NCI-H510A (cell line): ENCODE measurements around the gene P2RY13.

ENCODE experiments used
- DNase-seq: peaks from one replicate; lab custom pipeline; 2025; lab: John Stamatoyannopoulos, UW

The P2RY13 gene

DNA sequence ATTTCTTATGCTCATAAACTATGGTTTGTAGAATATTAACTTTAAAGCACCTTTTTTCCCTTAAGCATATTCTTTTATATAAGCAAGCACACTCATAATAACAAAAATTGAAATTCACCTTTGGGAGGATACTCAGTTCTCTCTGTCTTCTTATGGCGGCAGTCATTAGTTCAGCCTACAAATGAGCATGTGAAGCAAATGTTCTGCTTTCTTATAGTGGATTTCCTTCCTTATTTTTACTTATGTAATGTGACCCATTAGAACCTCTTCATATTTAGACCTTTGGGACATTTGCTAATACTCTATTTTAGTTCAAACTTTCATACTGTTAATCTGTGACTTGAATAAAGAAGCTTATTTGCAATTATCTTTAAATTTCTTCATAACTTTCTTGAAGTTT, at the start of gene P2RY13:
Gene P2RY13, minus strand, starts transcription at position 187 of the 400 bp plus-strand sequence. Its CDS starts 21 bp downstream, at position 166.
- DNase-seq = no peak

DNA sequence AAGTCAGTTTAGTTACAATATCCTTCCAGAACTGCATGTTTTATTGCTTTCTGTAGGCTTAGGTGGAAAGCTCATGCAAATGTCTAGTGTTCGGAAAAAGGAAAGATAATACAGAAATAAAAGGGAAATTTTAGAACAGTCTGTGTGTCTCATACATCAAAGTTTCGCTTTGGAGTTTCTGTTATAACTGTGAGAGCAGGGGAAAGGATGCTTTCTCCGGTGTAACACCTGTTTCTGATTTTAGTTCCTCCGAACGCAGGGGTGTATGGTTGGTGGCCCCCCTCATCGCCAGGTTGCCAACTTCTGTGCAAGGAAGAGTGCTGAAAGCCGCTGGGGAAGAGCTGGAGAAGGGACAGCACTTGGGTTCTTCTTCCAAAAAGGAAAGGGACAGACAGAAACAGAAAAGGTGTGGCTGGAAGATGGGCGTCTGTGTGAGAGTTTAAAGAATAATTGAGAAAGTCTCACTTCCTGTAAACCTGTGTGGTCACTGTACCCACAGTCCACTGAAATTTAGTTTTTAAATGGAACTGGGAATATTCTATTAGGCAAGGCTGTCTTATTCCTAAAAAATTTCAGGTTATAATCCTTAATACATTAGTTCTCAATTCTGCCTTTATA, 48.5 kb upstream of the P2RY13 start:
- DNase-seq = no peak

- no peak for DNase-seq
Measured at GRCh38 chr3:151372063-151372820, 42.9 kb upstream of the P2RY13 start.

DNA sequence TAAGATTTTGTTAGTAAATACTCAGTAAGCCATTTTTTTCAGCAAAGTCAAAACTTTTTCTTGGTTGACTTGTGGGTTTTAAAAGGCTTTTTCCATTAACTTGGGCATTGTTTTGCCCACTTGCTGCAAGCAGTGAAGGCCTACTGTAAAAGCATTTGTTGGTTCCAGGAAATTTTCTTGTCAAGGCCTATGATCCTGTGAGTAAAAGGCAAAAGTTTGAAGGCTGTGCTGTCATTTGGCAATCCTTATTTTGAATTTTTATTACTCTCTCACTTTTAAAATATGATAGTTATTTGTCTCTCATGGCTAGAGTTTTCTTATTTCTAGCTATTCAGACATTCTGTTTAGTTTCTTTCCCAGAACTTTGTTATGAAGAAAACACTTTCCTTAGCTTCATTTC, 42.2 kb upstream of the P2RY13 start:
- DNase-seq = no peak

DNA sequence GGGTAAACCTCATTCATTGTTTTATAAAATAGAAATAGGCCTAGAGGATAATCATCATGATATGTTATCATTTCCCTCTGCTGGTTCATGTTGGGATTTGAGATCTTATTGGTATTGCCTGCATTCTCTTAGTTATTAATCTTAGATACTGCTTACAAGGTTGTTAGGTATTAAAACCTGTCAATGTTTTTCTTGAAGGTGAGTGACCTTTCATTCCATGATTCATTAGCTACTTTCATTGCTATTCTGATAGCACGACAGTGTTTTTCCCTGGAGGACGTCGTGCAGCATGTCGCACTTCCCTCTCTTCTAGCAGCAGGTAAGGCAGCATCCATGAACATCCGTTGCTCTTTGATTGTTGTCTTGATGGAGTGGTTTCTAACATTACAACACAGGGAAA, 38.1 kb upstream of the P2RY13 start:
- DNase-seq = no peak

- no peak for DNase-seq
Measured at GRCh38 chr3:151366993-151367392, 37.6 kb upstream of the P2RY13 start.

DNA sequence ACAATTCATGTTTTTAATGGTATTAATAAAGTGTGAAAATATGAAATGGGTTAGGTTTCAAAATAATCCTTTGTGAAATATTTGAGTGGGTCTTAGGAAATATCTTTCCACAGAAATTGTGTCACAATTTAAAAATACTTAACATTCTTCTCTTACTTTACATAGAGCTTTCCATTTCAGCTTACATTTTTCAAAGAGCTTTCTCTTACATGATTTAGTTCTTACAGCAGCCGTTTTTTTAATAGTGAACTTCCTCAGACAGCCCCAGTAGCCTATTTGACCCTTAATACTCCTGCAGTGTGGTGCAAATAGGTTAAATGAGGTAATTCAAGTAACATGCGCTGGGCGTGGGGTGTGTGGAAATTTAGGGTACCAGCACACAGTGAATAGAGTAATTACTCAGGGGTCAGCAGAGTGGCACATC, 33.4 kb upstream of the P2RY13 start:
- no peak for DNase-seq

DNA sequence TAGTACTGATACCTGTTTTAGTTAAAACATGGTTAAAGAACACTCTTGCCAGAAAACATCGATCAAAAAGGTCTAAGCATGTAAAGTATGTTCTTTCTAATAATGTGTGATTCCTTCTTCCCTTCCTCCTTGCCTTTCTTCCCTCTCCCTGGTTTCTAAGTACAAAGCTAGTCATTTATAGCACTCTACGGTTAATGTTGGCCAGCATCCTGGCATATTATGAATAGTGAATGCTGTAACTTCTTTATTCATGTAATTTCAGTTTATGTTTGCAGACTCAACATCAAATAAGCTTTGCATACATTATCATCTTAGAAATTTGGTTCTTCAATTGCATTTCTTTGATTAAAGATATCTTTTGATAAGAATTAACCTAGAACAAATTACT, 28.1 kb upstream of the P2RY13 start:
- DNase-seq = no peak

DNA sequence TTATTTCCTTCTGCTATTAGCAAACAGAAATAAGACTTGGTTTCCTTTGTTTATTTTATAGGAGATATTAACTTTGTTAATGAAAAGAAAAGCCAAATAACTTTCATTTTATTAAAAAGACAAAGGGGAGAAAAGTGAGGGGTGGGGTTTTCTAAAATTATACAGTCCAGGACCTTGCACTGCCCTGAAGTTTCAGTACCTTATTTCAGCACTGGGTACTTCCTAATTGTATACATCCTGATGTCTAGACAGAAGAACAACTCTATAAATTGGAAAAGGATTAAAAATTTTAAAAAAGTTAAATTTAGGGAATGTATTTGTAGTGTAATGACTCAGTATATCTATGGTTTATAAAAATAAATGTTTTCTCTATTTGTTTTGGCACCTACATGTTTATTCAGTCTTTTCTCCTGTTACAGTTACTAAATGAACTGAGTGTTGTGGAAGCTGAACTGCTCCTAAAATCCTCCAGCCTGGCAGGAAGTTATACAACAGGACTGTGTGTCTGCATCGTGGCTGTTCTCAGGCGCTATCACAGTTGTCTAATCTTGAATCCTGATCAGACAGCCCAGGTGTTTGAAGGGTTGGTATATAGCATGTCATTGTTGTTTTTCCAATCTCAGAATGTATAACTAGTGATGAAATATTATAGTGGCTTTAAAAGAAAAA, 27.6 kb upstream of the P2RY13 start:
- no peak for DNase-seq

GRCh38 chr3:151351648-151352047, 22.3 kb upstream of the P2RY13 start:
- no peak for DNase-seq

DNA sequence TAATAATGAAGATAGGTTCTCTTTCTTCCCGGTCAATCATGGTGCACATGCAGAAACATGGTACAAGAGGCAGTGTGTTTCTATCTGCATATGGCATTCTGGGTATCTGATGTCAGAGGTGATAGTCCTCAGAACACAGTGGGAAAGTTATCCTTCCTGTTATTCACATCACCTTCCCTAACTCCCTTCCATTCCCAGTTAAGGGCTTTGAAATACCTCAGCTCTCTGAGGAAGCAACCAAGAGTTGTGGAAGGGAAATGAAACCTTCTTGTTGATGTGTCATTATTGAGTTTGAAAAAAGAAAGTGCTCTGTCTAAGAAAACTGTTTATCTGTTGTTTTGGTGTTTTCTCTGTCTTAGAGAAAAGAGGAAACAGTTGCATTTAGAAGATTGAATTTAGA, 21.9 kb upstream of the P2RY13 start:
- no peak for DNase-seq

DNA sequence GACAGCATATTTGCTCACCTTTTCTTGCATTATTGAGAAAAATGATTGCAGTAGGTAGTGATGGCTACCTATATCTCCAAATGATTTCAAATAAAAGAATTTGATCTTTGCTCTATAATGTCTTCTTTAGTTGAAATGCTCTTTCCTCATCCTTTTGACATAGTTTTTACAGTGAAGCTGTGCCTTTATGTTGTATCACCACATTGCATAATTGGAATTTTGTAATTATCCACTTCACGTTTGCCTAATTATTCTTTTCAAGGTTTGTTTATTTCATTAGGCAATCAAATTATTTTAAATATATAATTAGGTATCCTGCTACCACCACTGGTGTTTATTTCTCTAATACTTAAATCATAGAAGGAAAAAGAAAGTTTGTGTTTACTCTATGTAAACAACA, 21.3 kb upstream of the P2RY13 start:
- DNase-seq = no peak

DNA sequence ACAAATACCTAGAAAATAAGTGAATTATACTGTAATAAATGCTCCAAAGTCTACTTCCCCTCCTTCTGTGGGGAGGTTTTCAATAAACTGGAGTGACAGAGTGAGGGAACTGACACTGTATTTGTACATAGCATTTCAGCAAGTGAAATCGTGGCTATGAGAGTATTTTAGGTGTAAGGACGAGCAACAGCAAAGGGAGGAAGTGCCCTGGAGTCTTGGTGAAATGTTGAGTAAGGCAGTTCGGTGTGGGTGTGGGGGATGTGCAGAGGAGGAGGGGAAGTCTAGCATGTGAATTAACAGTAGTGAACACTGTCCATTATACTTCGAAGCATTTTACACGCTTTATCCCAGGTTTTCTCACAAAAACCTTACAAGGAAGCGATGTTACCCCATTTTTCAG, 18.1 kb upstream of the P2RY13 start:
- no peak for DNase-seq

GRCh38 chr3:151346292-151346691, 16.9 kb upstream of the P2RY13 start:
- DNase-seq = no peak

DNA sequence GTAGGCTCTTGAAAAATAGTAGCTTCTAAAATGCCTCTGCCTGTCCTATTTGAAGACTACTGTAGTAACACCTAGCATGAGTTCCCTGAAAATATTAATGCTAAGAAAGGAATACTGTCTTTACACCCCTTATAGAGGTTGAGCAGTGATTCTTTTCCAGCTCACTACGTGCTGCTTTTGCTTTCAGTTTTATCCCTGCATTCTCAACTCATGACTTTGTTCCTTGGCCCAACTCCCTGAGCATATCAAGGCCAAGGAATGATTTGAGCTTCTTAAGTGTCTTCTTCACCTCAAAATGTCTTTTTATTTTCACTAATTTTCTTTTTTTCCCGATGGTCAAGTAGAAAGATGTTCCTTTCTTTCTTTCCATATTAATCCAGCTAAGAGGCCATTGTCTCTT, 16.5 kb upstream of the P2RY13 start:
- no peak for DNase-seq

- no peak for DNase-seq
Measured at GRCh38 chr3:151331696-151332095, 2.3 kb upstream of the P2RY13 start.

GRCh38 chr3:151330899-151331298, 1.6 kb upstream of the P2RY13 start:
- no peak for DNase-seq

DNA sequence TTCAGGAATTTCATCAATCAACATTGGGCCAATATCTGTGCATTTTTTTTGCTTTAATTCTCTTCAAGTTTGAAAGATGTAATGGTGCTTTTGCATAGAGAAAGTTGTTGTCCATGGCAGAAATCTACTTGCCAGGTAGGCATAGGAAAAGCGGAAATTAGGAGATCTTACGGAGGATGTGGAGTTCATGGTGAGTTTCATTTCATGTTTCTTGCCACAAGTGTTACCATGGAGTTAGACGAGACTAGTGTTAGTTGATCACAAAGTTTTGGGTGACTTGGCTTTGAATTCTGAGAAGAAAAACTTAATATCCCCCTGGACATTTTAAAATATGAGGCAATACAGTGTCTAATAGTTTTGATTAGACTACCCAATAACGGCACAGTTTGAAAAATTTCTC, 1.0 kb upstream of the P2RY13 start:
- DNase-seq = no peak

DNA sequence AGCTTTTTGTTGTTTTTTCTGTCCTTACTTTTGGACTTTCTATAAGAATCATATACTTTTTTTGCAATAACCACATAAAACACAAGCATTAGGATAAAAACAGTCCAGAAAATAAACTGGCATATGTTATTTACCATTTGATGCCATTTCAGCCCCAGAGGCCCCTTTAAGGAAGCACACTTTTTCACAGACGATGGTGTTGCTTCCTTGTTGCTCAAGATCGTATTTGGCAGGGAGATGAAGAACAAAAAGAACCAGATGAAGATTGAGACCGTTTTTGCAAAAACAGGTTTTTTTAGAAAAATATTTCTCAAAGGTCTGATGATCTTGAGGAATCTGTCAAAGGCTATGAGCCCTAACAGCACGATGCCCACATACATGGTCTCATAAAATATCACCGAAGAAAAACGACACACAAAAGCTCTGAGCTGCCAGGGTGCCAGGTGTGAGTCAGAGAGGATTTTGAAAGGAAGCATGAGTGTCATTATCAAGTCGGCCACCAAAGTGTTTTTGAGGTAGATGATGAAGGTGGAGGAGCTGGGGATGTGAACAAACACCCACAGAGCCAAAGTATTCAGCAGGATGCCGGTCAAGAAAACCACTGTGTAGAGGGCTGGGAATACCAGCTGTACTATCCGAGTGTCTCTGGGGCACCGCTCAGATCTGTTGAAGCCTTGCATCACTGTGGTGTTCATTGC, 902 bp downstream of the P2RY13 start:
- DNase-seq = peak; percentile 3

DNA sequence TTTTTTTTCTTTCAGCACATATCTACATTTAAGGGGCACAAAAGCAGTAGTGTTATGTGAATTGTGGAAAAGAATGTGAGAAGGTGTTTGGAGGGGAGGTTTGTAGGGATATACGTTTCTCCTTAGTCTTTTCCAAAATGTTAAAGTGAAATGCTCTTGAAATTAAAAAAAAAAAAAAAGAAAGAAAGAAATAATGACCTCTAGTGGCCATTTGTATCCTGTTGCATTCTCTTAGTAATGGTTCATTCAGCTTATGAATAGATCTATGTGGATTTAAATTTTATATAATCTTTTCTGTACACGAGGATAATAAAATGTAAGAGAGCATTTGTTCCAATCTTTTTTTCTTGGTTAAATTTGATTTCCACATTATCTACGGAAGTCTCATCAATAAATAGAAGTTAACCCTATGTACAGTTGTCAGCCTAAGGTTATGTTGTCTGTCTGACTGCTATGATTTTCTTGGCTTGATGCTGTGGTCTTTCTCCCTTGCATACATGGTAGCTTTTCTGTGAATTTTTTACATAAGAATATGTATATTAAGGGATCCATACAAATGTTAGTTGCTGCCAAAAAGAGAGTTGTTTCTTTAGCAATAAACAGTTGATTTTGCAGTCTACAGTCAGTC, 1.7 kb downstream of the P2RY13 start:
- DNase-seq = no peak

DNA sequence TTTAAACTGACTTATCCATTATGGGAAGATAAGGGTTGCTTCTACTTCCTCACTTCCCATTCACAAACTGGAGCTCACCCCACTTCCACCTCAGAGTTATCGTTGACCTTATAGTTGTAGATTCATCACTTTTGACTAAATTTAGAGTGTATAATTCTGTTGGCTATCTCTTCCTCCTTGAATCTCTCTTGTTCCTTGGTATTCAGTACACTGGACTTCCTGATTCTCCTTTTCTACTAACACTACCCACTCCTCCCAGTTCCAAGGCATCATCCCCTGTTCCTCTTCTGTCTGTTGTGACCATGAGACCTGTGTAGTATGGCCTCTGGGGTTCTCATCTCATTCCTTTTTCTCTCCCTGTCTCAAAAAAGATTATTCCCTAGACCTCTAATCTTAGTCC, 6.8 kb downstream of the P2RY13 start:
- no peak for DNase-seq

DNA sequence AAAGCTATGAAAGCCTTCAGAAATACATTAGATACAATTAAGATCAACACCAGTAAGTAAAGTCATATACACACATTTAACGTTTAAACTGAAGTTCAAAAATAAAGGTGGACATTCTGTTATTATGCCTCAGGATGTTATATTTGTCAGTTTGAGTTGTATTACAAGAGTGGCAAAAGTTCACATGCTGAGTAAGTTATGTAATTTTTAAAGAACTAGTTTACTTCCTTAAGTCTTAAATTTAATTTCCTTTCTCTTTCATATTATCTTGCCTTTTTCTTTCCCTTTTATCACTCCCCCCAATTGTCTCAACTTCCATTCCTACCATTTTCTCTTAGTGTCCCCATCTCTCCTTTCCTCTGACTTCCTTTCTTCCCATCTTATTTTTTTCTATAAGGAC, 7.8 kb downstream of the P2RY13 start:
- no peak for DNase-seq
